GM19351 (cell line): Measurements from ENCODE around the gene GDF2.

Experiments used
- ATAC-seq: cut with Tn5 transposase; IDR thresholded peaks from one replicate; pipeline ENCODE4 v1.9.1; 2021; ENCODE audit warnings: mild to moderate bottlenecking, moderate library complexity; ENCODE audit not compliant: unreplicated experiment

Gene GDF2

GRCh38 chr10:47366731-47367460 lies 44.6 kb downstream of the GDF2 start:
- no peak for ATAC-seq

GRCh38 chr10:47367646-47368045 lies 45.4 kb downstream of the GDF2 start:
- no peak for ATAC-seq

GRCh38 chr10:47368431-47369180 lies 46.4 kb downstream of the GDF2 start:
- ATAC-seq: no peak

GRCh38 chr10:47369251-47369894 lies 47.1 kb downstream of the GDF2 start:
- no peak for ATAC-seq

GRCh38 chr10:47370015-47370767 lies 47.9 kb downstream of the GDF2 start:
- ATAC-seq: no peak

GRCh38 chr10:47370878-47371277 lies 48.6 kb downstream of the GDF2 start:
- no peak for ATAC-seq

- no peak for ATAC-seq
Measured at GRCh38 chr10:47371629-47372485, 49.6 kb downstream of the GDF2 start.

- no peak for ATAC-seq
Measured at GRCh38 chr10:47372726-47373125, 50.5 kb downstream of the GDF2 start.

GRCh38 chr10:47374611-47375536 lies 52.6 kb downstream of the GDF2 start:
- no peak for ATAC-seq

GRCh38 chr10:47376522-47377220 lies 54.4 kb downstream of the GDF2 start:
- ATAC-seq: no peak
